ENCODE data around the gene MYOM3.

MYOM3 gene

GRCh38 chr1:24097663-24098062, 14.3 kb downstream of the MYOM3 start:
- no peak for TF ChIP-seq CTCF (conservative IDR thresholded peaks at IDR 0.05; ENCODE audit: low read depth, low read length)
- no peak overlapping the region for H3K4me3 ChIP-seq (ENCODE audit: low read depth, low read length)
- no peak for DNase-seq (ENCODE audit: low read depth)

DNA sequence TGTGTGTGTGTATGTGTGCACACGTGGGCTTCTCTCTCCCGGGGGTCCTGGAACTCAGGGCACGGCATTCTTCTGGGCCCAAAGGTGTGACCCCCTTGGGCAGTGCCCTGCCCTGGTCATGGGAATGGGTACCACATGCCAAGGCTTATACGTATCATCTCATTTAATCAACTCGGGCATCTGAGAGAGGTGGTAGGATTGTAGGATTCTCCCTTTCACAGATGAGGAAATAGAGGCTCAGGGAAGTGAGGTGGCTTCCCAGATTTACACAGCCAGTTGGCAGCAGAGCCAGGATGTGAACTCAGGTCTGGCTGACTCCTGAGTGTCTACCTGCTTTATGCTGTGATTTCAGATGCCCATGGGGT, 15.2 kb downstream of the MYOM3 start:
- no peak overlapping the region for H3K4me3 ChIP-seq (ENCODE audit: low read depth, low read length)
- DNase-seq (ENCODE audit: low read depth), result no peak
- TF ChIP-seq CTCF (conservative IDR thresholded peaks at IDR 0.05; ENCODE audit: low read depth, low read length), result no peak

GRCh38 chr1:24096009-24096738, 15.8 kb downstream of the MYOM3 start:
- no peak overlapping the region for H3K4me3 ChIP-seq (ENCODE audit: low read depth, low read length)
- no peak for DNase-seq (ENCODE audit: low read depth)
- TF ChIP-seq CTCF (conservative IDR thresholded peaks at IDR 0.05; ENCODE audit: low read depth, low read length), result no peak

GRCh38 chr1:24095140-24095859, 16.6 kb downstream of the MYOM3 start:
- DNase-seq (ENCODE audit: low read depth), result no peak
- TF ChIP-seq CTCF (conservative IDR thresholded peaks at IDR 0.05; ENCODE audit: low read depth, low read length), result no peak
- no peak overlapping the region for H3K4me3 ChIP-seq (ENCODE audit: low read depth, low read length)

DNA sequence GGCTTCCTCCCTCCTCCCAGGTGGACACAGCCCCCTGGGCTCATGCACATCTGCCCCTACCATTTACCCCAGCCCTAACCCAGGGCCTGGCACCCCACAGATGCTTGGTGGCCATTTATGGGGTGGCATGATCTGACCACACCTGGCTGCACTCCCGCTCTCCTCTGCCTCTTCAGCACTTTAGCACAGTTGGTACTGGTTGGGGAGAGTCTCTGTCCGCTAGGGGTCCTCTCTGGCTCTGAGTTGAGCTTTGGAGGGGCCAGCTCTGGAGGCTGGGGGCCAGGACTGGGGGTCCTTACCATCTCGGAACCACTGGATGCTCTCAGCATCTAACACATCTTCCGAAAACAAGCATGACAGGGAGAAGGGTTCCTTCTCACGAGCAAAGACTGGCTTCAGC, 17.4 kb downstream of the MYOM3 start:
- no peak for DNase-seq (ENCODE audit: low read depth)
- peak; percentile 15 for TF ChIP-seq CTCF (conservative IDR thresholded peaks at IDR 0.05; ENCODE audit: low read depth, low read length)
- no peak overlapping the region for H3K4me3 ChIP-seq (ENCODE audit: low read depth, low read length)

DNA sequence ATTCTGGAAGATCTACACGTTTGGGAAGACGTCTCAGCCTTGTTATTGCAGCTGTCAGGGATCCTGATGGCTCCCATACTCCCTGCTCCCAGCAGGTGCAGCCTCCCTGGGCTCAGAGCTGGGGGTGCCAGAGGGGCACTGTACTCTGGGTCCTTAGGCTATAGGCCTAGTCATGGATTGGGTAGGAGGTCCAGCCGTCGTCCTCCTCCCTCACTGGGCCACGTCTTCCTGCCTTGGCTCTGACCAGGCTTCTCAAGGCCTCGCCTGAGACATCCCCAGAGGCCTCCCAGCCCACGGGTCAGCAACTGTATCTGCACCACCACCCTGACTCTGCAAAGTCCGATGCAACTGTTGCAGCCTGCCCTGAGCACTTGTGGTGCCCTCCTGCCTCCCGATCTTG, 18.2 kb downstream of the MYOM3 start:
- no peak overlapping the region for H3K4me3 ChIP-seq (ENCODE audit: low read depth, low read length)
- no peak for TF ChIP-seq CTCF (conservative IDR thresholded peaks at IDR 0.05; ENCODE audit: low read depth, low read length)
- DNase-seq (ENCODE audit: low read depth), result no peak

GRCh38 chr1:24092979-24093378, 19.0 kb downstream of the MYOM3 start:
- H3K4me3 ChIP-seq (ENCODE audit: low read depth, low read length), result no peak overlapping the region
- TF ChIP-seq CTCF (conservative IDR thresholded peaks at IDR 0.05; ENCODE audit: low read depth, low read length), result no peak
- DNase-seq (ENCODE audit: low read depth), result no peak
